Large intestine (tissue), 3 donors: ENCODE results near the gene CEBPB. TPM values are rescaled to one million over a fixed set of nuclear protein-coding genes. Genes with fewer than 3 reads are reported as not detected.
"Not testable (repeated sequence)": the region's sequence is repeated elsewhere in the genome, so short reads cannot be mapped to it uniquely, and the experiment has no call there.

Experiments
- DNase-seq, 2 donors: peaks; one replicate each; pipeline versions ENCODE4 v3.0.0 to v3.0.0-alpha.2; 2013
- H3K27ac ChIP-seq: one replicate; pipeline ENCODE4 v1.5.1; 2013; ENCODE audit warnings: low read length
- H3K27me3 ChIP-seq: 2 replicates; pipeline ENCODE4 v1.6.1; 2013; ENCODE audit warnings: low read length; ENCODE audit not compliant: control insufficient read depth, insufficient read depth
- H3K36me3 ChIP-seq: 2 replicates; pipeline ENCODE4 v1.6.1; 2013; ENCODE audit warnings: low read length; ENCODE audit not compliant: control insufficient read depth, insufficient read depth
- H3K4me1 ChIP-seq: one replicate; pipeline ENCODE4 v1.6.1; 2013; ENCODE audit warnings: low read length; ENCODE audit not compliant: control insufficient read depth, insufficient read depth
- H3K4me3 ChIP-seq: one replicate; pipeline ENCODE4 v1.5.1; 2013; ENCODE audit warnings: low read length
- H3K9me3 ChIP-seq: one replicate; pipeline ENCODE4 v1.6.1; 2013; ENCODE audit warnings: mild to moderate bottlenecking, low read depth, low read length, moderate library complexity; ENCODE audit not compliant: control insufficient read depth
- WGBS: methylation state at CpG from one replicate; pipeline ENCODE4 v1.1.5; 2013; ENCODE audit warnings: low lambda C conversion rate; ENCODE audit not compliant: insufficient coverage; 5-methylcytosine and 5-hydroxymethylcytosine counted together
- polyA plus RNA-seq: library from polyadenylated mRNA; unstranded; fragments of 120-200 nt; gene quantifications from one replicate; pipeline ENCODE4 v1.2.1, GENCODE V29; 2013

The CEBPB gene
- polyA plus RNA-seq, 1 donor = 28.4 TPM

DNA sequence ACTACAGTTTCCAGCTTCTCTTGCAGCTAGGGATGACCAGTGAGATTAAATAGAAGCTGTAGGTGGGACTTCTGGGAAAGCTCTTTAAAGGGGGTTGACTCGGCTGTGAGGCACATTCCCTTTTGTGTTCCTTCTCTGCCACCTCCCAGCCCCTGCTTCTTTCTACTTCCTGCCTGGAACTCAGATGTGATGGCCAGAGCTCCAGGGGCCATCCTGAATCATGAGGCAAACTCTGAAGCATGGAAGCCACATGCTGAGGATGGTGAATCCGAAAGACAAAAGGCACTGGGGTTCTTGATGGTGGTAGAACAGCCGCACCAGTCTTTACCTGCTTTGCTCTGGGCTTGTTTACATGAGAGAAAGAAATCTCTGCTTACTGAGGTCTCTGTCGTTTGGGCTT is 9.1 kb downstream of the CEBPB start:
- H3K36me3 ChIP-seq = peaks cover under 1% of the 10 kb centered on the region
- peaks cover 4% of the 10 kb centered on the region for H3K9me3 ChIP-seq
- H3K4me1 ChIP-seq = peaks cover 5% of the 10 kb centered on the region
- no peak for DNase-seq
- no peak overlapping the region for H3K4me3 ChIP-seq
- no peak overlapping the region for H3K27ac ChIP-seq
- whole genome bisulfite sequencing = no CpG with 5 or more reads among the region's 4 CpGs
- no peaks in the 10 kb centered on the region for H3K27me3 ChIP-seq

DNA sequence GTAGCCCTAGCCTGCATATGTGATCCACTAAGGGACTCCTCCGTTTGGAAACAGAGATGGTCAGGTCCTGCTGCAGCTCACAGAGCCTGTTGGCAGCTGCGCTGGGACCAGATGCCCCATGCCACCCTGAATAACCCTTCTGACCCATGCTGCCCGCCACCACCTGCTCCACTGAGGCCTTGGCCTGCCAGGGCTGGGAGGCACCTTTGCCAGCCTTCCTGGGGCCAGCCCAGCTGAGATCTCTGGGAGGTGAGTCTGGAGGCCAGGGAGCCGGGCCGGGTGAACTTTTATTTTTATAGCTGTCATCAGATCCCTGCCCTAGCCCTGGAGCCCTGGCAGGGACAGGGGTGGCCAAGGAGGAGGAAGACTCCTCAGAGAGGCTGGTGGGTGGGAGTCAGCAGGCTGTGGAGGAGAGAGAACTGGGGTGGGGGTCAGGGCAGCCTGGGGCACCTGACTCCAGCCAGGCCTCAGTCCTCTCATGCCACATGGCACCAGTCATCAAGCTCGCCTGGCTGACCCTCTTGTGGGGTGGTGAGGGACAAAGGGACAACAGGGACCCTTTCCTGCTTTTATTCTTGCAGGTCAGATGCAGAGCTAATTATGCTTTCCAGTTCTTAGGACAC is 10.0 kb downstream of the CEBPB start:
- no peak overlapping the region for H3K27ac ChIP-seq
- WGBS = no CpG with 5 or more reads among the region's 6 CpGs
- H3K27me3 ChIP-seq = no peaks in the 10 kb centered on the region
- H3K4me3 ChIP-seq = no peak overlapping the region
- no peak for DNase-seq
- H3K36me3 ChIP-seq = no peaks in the 10 kb centered on the region
- no peaks in the 10 kb centered on the region for H3K4me1 ChIP-seq
- peaks cover 4% of the 10 kb centered on the region for H3K9me3 ChIP-seq

DNA sequence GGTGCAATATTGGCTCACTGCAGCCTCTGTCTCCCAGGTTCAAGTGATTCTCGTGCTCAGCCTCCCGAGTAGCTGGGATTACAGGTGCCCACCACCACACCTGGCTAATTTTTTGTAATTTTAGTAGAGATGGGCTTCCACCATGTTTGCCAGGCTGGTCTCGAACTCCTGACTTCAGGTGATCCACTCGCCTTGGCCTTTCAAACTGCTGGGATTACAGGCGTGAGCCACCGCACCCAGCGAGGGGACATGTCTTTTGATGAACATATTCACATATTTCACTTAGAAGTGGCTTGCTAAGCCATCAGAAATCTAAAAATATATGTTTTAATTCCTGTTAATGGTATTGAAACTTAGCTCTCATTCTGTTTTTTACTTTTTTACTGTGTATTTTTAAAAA is 11.1 kb downstream of the CEBPB start:
- H3K27me3 ChIP-seq, H3K36me3 ChIP-seq, H3K27ac ChIP-seq, H3K9me3 ChIP-seq, DNase-seq, H3K4me1 ChIP-seq, H3K4me3 ChIP-seq: not testable (repeated sequence)
- no CpG with 5 or more reads among the region's 7 CpGs for WGBS

GRCh38 chr20:50202677-50203076 is 12.0 kb downstream of the CEBPB start:
- WGBS = 93% methylated on average over 3 of the region's 5 CpGs
- no peak for DNase-seq

GRCh38 chr20:50203951-50204937 is 13.6 kb downstream of the CEBPB start:
- no peak for DNase-seq
- H3K4me1 ChIP-seq = peaks cover 4% of the 10 kb centered on the region
- H3K4me3 ChIP-seq = no peak overlapping the region
- no peaks in the 10 kb centered on the region for H3K36me3 ChIP-seq
- peaks cover 4% of the 10 kb centered on the region for H3K9me3 ChIP-seq
- no CpG with 5 or more reads among the region's 5 CpGs for WGBS
- H3K27ac ChIP-seq = no peak overlapping the region
- no peaks in the 10 kb centered on the region for H3K27me3 ChIP-seq

More at GRCh38 chr20:50202677-50203076, 12.0 kb downstream of the CEBPB start:
- Histone ChIP-seq H3K4me3 (no peak overlapping the region), H3K36me3 (no peaks in the 10 kb centered on the region), H3K9me3 (peaks cover 4% of the 10 kb centered on the region), H3K27ac (no peak overlapping the region), H3K4me1 (no peaks in the 10 kb centered on the region), H3K27me3 (no peaks in the 10 kb centered on the region)

GRCh38 chr20:50207026-50207425 is 16.4 kb downstream of the CEBPB start:
- DNase-seq = no peak
- WGBS = no CpG with 5 or more reads among the region's 1 CpG
- Histone ChIP-seq H3K9me3 (peaks cover 4% of the 10 kb centered on the region), H3K27ac (no peak overlapping the region), H3K36me3 (no peaks in the 10 kb centered on the region), H3K27me3 (no peaks in the 10 kb centered on the region), H3K4me1 (peaks cover 4% of the 10 kb centered on the region), H3K4me3 (no peak overlapping the region)

DNA sequence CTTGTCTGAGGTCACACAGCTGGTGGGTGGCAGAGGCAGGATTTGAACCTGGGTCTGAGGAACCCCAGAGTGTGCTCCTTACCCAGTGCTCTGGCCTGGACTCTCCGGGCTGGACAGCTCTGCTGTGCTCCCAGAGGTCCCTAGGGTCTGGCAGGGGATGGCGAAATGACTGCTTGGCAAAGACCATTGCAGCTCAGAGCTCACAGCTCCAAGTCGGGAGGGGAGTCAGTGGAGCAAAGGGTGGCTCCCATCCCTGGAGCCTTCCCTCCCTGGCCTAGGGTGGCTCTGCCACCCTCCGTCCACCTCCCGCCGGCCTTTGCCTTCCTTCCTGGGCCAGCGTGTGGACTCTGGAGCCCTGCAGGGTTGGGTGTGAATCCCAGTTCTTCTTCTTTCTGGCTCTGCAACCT is 17.5 kb downstream of the CEBPB start:
- peak in 1 of 2 donors; percentile 62 for DNase-seq
- no peak overlapping the region for H3K4me3 ChIP-seq
- H3K4me1 ChIP-seq = peaks cover 4% of the 10 kb centered on the region
- H3K36me3 ChIP-seq = no peaks in the 10 kb centered on the region
- H3K27me3 ChIP-seq = no peaks in the 10 kb centered on the region
- peaks cover 4% of the 10 kb centered on the region for H3K9me3 ChIP-seq
- no peak overlapping the region for H3K27ac ChIP-seq
- no CpG with 5 or more reads among the region's 7 CpGs for WGBS

DNA sequence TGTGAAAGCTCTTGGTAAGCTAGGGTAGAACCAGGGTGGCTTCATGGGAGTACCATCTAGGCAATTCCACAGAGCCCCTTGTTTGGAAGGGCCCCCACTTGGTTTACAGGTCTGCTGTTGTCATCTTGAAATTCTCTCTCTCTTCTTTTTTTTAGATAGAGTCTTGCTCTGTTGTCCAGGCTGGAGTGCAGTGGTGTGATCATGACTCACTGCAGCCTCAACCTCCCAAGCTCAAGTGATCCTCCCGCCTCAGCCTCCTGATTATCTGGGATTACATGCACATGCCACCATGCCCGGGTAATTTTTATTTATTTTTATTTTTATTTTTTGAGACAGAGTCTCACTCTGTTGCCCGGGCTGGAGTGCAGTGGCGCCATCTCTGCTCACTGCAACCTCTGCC is 18.2 kb downstream of the CEBPB start:
- DNase-seq, H3K27ac ChIP-seq, H3K27me3 ChIP-seq, H3K4me3 ChIP-seq, H3K4me1 ChIP-seq, H3K36me3 ChIP-seq, H3K9me3 ChIP-seq: not testable (repeated sequence)
- no CpG with 5 or more reads among the region's 4 CpGs for WGBS

DNA sequence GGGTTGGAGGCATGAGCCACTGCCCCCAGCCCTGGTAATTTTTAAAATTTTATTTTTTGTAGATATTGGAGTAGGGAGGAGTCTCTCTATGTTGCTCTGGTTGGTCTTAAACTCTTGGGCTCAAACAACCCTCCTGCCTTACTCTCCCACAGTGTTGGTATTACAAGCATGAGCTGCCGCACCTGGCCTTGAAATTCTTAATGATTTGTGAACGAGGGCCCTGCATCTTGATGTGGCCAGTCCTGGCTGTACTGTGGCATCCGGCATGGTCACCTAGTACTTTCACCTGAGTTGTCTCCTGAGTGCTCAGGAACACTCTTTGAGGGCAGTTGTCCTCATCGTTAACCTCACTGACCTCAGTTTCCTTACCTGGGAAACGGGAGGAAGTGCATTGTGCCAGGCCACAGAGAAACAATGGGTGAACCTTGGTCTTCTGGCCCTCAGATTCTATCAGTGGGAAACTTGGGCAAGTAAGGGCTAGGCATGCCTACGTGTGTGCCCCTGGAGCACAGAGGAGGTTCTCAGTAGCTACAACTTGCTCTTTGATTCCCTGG is 19.5 kb downstream of the CEBPB start:
- Histone ChIP-seq H3K27me3 (no peaks in the 10 kb centered on the region), H3K4me3 (no peak overlapping the region), H3K36me3 (no peaks in the 10 kb centered on the region), H3K9me3 (no peaks in the 10 kb centered on the region), H3K27ac (no peak overlapping the region), H3K4me1 (peaks cover 8% of the 10 kb centered on the region)
- no CpG with 5 or more reads among the region's 6 CpGs for WGBS
- no peak for DNase-seq

GRCh38 chr20:50211091-50211490 is 20.5 kb downstream of the CEBPB start:
- Histone ChIP-seq H3K4me3 (no peak overlapping the region), H3K27ac (no peak overlapping the region), H3K27me3 (no peaks in the 10 kb centered on the region), H3K36me3 (no peaks in the 10 kb centered on the region), H3K9me3 (no peaks in the 10 kb centered on the region), H3K4me1 (peaks cover 17% of the 10 kb centered on the region)
- no peak for DNase-seq
- WGBS = no CpG with 5 or more reads among the region's 5 CpGs
